Uterus (tissue), 4 donors: ENCODE results near the gene MAPK9. TPM values are rescaled to one million over a fixed set of nuclear protein-coding genes. Genes with fewer than 3 reads are reported as not detected.

Source experiments
- DNase-seq, 2 donors: peaks; one replicate each; pipeline ENCODE4 v3.0.0-alpha.2; 2019 to 2020
- H3K27ac ChIP-seq, 2 donors: fragments of 200-600 bp; sonication (generic); 1 replicate in 1 of 2; 2 replicates in 1 of 2; pipeline ENCODE4 v1.5.1; 2016 to 2018
- H3K27me3 ChIP-seq, 2 donors: fragments of 200-600 bp; sonication (generic); one replicate each; pipeline ENCODE4 v1.5.1; 2018 to 2019; ENCODE audit warnings: control low read depth in 1 of 2
- H3K36me3 ChIP-seq, 2 donors: fragments of 200-600 bp; sonication (generic); one replicate each; pipeline ENCODE4 v1.5.1; 2019; ENCODE audit warnings: control low read depth in 1 of 2
- H3K4me1 ChIP-seq, 2 donors: fragments of 200-600 bp; sonication (generic); one replicate each; pipeline ENCODE4 v1.5.1; 2018 to 2019; ENCODE audit warnings: control low read depth in 1 of 2
- H3K4me3 ChIP-seq, 2 donors: fragments of 200-600 bp; sonication (generic); 1 replicate in 1 of 2; 2 replicates in 1 of 2; pipeline ENCODE4 v1.5.1; 2018 to 2019; ENCODE audit warnings: mild to moderate bottlenecking in 1 of 2
- H3K9me3 ChIP-seq, 2 donors: fragments of 200-600 bp; sonication (generic); one replicate each; pipeline ENCODE4 v1.5.1; 2019; ENCODE audit warnings: control low read depth in 1 of 2
- CTCF ChIP-seq, 4 experiments: fragments of 200-600 bp in 2 of 4; fragments of 450-650 bp in 2 of 4; sonication (generic) in 2 of 4; IDR thresholded peaks; one replicate each; pipeline ENCODE4 v1.5.1; 2016 to 2019; ENCODE audit warnings: antibody characterized with exemption in 4 of 4, mild to moderate bottlenecking in 2 of 4, moderate library complexity in 1 of 4
- POLR2A ChIP-seq, 2 donors: fragments of 450-650 bp; IDR thresholded peaks; one replicate each; pipeline ENCODE4 v1.6.1; 2016; ENCODE audit warnings: antibody characterized with exemption in 2 of 2, mild to moderate bottlenecking in 1 of 2, moderate library complexity in 1 of 2
- intact Hi-C: fragments of 100-400 bp; cut with DNase I; formaldehyde crosslinking; loops from one replicate; pipeline ENCODE4 v1.15.1; 2023; ENCODE audit warnings: low total_unique reads
- total RNA-seq, 4 donors: library from RNA; depleted of rRNA in 3 of 4; stranded (reverse); fragments of >200 nt in 3 of 4; gene quantifications; one replicate each; pipeline versions ENCODE4 v1.1.0 to v1.2.4, GENCODE V29; 2014 to 2023
- donor health status: DM: yes; HTN: yes; CAD: no.

MAPK9 gene
- total RNA-seq, 4 donors from 2014 or later = 9.2 to 45.1 (median 33.3) TPM

- intact Hi-C loops = no loop called here
- peaks cover 0 to 7% of the 10 kb centered on the region in 2 donors for H3K27me3 ChIP-seq
- no peak overlapping the region for H3K27ac ChIP-seq
These were observed 83.8 kb downstream of the MAPK9 start for GRCh38 chr5:180208038-180208434.

GRCh38 chr5:180207593-180207992 lies 84.3 kb downstream of the MAPK9 start:
- intact Hi-C loops = no loop called here
- TF ChIP-seq POLR2A (IDR thresholded peaks at IDR 0.05) (no peak), CTCF (IDR thresholded peaks at IDR 0.05) (no peak)
- H3K36me3 ChIP-seq = no peaks in the 10 kb centered on the region
- H3K9me3 ChIP-seq = no peaks in the 10 kb centered on the region
- no peak for DNase-seq
- peaks cover 0 to 7% of the 10 kb centered on the region in 2 donors for H3K27me3 ChIP-seq
- peaks cover 0 to 4% of the 10 kb centered on the region in 2 donors for H3K4me1 ChIP-seq
- H3K4me3 ChIP-seq = no peak overlapping the region
- no peak overlapping the region for H3K27ac ChIP-seq

More at GRCh38 chr5:180208038-180208434, 83.8 kb downstream of the MAPK9 start:
- Histone ChIP-seq H3K4me3 (no peak overlapping the region), H3K4me1 (peaks cover 0 to 4% of the 10 kb centered on the region in 2 donors), H3K36me3 (no peaks in the 10 kb centered on the region), H3K9me3 (no peaks in the 10 kb centered on the region)
- no peak for DNase-seq
- TF ChIP-seq CTCF (IDR thresholded peaks at IDR 0.05) (no peak), POLR2A (IDR thresholded peaks at IDR 0.05) (no peak)

GRCh38 chr5:180206993-180207392 lies 84.9 kb downstream of the MAPK9 start:
- DNase-seq = no peak
- no peak overlapping the region for H3K27ac ChIP-seq
- H3K36me3 ChIP-seq = no peaks in the 10 kb centered on the region
- no peaks in the 10 kb centered on the region for H3K9me3 ChIP-seq
- H3K4me1 ChIP-seq = peaks cover 0 to 4% of the 10 kb centered on the region in 2 donors
- TF ChIP-seq CTCF (IDR thresholded peaks at IDR 0.05) (no peak), POLR2A (IDR thresholded peaks at IDR 0.05) (no peak)
- no peak overlapping the region for H3K4me3 ChIP-seq
- intact Hi-C loops = no loop called here
- peaks cover 0 to 7% of the 10 kb centered on the region in 2 donors for H3K27me3 ChIP-seq

GRCh38 chr5:180205916-180206315 lies 86.0 kb downstream of the MAPK9 start:
- TF ChIP-seq CTCF (IDR thresholded peaks at IDR 0.05) (no peak), POLR2A (IDR thresholded peaks at IDR 0.05) (no peak)
- DNase-seq = no peak
- Histone ChIP-seq H3K4me3 (no peak overlapping the region), H3K27ac (no peak overlapping the region), H3K4me1 (peaks cover 0 to 4% of the 10 kb centered on the region in 2 donors), H3K9me3 (no peaks in the 10 kb centered on the region), H3K27me3 (peaks cover 0 to 7% of the 10 kb centered on the region in 2 donors), H3K36me3 (no peaks in the 10 kb centered on the region)
- intact Hi-C loops = no loop called here

- intact Hi-C loops = no loop called here
- Histone ChIP-seq H3K4me1 (peaks cover 0 to 4% of the 10 kb centered on the region in 2 donors), H3K4me3 (no peak overlapping the region), H3K9me3 (no peaks in the 10 kb centered on the region), H3K27me3 (peaks cover 0 to 7% of the 10 kb centered on the region in 2 donors), H3K36me3 (no peaks in the 10 kb centered on the region), H3K27ac (no peak overlapping the region)
- TF ChIP-seq CTCF (IDR thresholded peaks at IDR 0.05) = no peak
- TF ChIP-seq POLR2A (IDR thresholded peaks at IDR 0.05) = no peak
- DNase-seq = no peak
These were observed 87.5 kb downstream of the MAPK9 start for GRCh38 chr5:180204276-180204819.
